ENCODE measurements around the gene TRAF5.
"Not testable (repeated sequence)": the region's sequence is repeated elsewhere in the genome, so short reads cannot be mapped to it uniquely, and the experiment has no call there.

TRAF5 gene

DNA sequence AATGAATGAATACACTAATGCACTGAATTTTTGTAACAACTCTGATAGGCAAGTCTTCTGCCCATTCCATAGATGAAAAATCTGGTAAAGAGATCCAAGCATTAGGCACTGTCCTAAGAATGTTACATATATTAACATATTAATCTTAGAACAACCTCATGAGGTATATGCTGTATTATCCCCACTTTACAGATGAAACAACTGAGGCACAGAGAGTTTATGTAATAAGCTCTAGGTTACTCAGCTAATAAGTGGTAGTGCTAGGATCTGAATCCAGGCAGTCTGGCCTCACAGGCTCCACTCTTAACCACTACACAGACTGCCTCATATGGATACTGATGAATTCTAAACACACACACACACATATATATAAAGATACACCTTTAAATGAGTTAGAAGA lies 52.8 kb downstream of the TRAF5 start:
- no peak for DNase-seq

GRCh38 chr1:211381481-211382181 lies 55.0 kb downstream of the TRAF5 start:
- no peak for DNase-seq

DNA sequence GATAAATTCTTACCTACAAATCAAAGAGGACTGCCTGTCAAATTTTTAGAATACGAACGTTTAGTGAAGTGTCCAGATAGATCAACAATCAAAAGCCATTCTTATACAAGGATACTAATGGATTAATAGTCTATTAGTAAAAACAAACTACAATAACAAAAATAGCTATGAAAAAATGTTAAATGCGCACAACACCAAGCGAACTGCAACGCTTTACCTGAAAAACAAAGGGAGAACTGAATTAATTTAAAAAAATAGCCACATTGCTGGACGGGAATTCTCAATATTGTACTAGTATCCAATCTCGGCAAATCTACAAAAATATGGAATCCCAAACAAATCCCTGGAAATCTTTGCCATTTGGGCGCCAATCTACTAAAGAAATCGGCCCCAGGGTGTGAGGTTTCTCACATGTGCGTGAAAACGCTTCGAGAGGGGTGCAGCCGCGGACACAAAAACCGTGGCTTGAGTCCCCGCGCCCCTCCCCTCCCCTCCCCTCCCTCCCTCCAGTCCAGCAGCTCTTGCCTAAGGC lies 55.6 kb downstream of the TRAF5 start:
- peak in 1 of 2 donors; percentile 5 for DNase-seq

DNA sequence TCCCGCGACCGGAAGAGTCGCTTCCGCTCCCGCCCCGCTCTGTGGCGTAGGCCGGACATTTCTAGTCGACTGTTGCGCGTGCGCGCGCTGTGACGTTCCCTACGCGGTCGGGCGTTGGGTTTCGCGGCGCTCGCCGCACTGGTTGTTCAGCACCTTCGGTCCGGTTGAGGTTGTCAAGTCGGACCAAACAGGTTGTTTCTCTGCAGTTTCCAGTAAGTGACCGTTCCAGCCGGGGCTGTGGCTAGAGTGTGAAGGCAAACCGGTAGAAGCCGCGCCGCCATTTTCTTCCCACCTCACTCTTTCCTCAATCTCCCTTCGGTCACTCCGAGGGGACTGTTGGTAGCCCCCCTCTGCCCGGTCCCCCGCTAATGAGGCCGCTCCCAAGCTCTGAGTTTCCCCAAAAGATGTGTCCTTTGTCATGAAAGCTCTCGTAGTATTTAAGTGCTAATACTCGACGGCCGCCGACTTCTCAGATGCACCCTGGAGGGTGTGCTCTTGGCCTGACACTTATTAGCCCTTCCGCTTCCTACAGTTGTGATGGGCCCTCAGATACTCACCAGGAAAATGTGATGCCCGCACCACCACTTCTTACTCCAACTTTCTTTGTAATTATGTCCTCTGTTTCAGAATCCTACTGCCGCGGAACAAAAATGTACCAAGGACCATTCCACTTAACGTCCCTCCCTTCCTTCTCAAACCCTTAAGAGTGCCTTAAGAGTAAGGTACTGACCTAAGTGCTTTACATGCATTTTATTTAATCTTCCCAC lies 56.3 kb downstream of the TRAF5 start:
- peak; percentile 85 for DNase-seq

DNA sequence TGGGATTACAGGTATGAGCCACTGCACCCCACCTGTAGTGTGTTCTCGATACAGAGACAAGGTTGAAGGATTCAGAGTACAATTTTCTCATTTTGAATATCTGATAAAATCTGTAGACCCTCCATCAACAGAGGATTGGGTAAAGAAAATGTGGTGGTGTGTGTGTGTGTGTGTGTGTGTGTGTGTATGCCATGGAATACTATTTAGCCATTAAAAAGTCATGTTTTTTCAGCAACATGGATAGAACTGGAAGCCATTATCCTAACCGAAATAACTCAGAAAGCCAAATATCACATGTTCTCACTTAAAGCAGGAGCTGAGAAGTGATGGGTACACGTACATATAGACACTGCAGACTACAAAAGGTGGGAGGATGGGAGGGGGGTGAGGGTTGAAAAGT lies 57.9 kb downstream of the TRAF5 start:
- DNase-seq: no peak

- no peak for DNase-seq
These were observed 60.3 kb downstream of the TRAF5 start for GRCh38 chr1:211386921-211387320.

DNA sequence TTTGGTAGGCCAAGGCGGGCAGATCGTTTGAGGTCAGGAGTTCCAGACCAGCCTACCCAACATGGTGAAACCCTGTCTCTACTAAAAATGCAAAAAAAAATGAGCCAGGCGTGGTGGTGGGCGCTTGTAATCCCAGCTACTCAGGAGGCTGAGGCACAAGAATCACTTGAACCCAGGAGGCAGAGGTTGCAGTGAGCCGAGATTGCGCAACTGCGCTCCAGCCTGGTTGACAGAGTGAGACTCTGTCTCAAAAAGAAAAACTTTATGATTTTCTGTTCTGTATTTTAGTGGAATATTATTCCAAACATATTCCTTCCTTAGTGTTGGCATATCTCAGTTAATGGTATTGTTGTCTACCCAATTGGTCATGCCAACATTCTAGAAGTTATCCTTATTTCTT lies 64.2 kb downstream of the TRAF5 start:
- DNase-seq: not testable (repeated sequence)

- no peak for DNase-seq
These were observed 66.6 kb downstream of the TRAF5 start for GRCh38 chr1:211393203-211393602.

GRCh38 chr1:211398266-211398930 lies 71.8 kb downstream of the TRAF5 start:
- DNase-seq: not testable (repeated sequence)

GRCh38 chr1:211399851-211400393 lies 73.3 kb downstream of the TRAF5 start:
- peak in 1 of 2 donors; percentile 3 for DNase-seq

GRCh38 chr1:211401751-211402150 lies 75.1 kb downstream of the TRAF5 start:
- DNase-seq: not testable (repeated sequence)

GRCh38 chr1:211406086-211406485 lies 79.5 kb downstream of the TRAF5 start:
- DNase-seq: not testable (repeated sequence)

DNA sequence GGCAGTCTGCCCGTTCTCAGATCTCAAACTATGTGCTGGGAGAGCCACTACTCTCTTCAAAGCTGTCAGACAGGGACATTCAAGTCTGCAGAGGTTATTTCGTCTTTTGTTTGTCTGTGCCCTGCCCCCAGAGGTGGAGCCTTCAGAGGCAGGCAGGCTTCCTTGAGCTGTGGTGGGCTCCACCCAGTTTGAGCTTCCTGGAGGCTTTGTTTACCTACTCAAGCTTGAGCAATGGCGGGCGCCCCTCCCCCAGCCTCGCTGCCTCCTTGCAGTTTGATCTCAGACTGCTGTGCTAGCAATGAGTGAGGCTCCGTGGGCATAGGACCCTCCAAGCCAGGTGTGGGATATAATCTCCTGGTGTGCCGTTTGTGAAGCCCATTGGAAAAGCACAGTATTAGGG lies 81.1 kb downstream of the TRAF5 start:
- DNase-seq: peak in 1 of 2 donors; percentile 6

DNA sequence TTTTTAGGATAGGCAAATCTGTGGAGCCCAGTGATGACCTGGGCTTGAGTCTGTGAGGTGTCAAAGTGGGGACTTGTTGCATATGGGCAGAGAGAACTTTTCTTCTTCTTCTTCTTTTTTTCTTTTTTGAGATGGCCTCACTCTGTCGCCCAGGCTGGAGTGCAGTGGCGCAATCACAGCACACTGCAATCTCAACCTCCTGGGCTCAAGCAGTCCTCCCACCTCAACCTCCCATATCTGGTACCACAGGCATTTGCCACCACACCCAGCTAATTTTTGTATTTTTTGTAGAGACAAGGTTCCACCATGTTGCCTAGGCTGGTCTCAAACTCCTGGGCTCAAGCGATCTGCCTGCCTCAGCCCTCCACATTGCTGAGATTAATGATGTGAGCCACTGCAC lies 85.0 kb downstream of the TRAF5 start:
- DNase-seq: no peak

DNA sequence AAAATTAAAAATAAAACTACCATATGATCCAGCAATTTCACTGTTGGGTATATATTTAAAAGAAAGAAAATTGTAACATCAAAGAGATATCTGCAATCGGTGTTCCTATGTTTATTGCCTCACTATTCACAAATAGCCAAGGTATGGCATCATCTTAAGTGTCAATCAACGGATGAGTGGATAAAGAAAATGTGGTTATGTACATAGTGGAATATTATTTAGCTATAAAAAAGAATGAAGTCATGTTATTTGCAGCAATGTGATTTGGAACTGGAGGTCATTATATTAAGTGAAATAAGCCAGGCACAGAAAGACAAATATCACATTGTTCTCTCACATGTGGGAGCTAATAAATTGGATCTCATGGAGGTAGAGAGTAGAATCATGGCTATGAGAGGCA lies 89.1 kb downstream of the TRAF5 start:
- no peak for DNase-seq

- DNase-seq: peak; percentile 14 to 18
These were observed 89.6 kb downstream of the TRAF5 start for GRCh38 chr1:211416246-211416627.

GRCh38 chr1:211416628-211417323 lies 90.1 kb downstream of the TRAF5 start:
- DNase-seq: peak; percentile 12 to 39

DNA sequence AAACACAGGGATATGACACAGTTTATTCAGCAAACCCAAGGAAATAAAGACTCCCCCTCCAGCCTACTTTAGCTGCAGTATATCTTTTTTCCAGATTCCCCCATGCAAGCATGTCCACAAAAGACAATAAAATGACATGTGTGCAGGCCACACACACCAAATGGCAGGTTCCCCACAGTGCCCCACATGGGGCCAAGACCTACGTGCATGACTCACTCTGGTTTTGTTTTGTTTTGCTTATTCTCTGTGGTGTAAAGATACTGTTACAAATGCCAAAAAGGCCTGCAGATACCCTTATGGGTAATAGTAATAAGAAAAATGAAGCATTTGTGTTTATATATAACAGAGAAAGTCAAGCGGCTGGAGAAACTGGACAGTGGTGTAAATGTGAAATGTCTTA lies 93.8 kb downstream of the TRAF5 start:
- no peak for DNase-seq

GRCh38 chr1:211420845-211421454 lies 94.3 kb downstream of the TRAF5 start:
- DNase-seq: no peak

GRCh38 chr1:211424018-211424417 lies 97.4 kb downstream of the TRAF5 start:
- no peak for DNase-seq
